GM12873 (cell line): ENCODE measurements around the gene C1orf105.

Experiments used
- TF ChIP-seq, protein P1 (sequence below): IDR thresholded peaks from 2 replicates; pipeline ENCODE4 v1.5.1; 2012; ENCODE audit warnings: low read depth, mild to moderate bottlenecking, moderate library complexity, low read length, control low read depth; ENCODE audit not compliant: insufficient read depth; ENCODE audit errors: missing control alignments

Gene C1orf105

DNA sequence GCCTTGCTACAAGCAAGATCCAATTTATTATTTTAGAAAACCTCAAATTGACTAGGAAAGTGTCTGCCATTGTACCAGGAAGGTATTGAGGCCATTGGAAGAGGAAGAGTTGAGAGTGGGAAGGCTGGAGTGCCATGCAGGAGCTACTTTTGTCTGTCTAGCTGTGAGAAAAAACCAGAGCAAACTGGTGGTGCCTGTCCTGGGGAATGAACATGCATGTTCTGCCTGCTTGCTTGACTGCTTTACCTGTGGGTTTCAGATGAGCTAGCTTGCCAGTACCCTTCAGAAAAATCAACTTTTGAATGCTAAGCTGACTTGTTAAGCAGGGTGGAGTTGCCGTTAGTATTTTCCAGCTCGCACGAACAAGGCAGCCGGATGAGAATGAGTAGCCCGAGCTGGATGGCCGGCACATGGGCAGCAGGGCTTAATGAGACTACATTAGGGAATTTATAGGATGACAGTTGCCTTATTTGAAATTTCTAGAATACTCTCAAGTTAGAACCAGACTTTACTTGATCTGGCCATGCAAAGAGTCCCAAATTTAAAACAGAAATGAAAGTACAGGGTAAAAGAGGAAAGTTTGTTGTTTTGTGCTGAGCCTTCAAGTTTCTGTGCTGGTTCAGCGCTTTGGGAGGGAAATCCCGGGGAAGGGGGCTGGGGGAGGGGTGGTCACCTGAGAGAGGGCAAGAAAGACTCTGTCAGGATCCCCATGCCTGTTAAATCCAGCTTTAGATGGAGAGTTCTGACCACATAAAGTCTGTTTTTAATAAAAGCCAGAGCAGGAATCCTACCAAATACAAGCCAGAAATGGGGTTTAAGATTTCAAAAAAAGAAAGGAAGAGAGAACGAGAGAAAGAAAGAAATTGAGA, 29.6 kb upstream of the C1orf105 start:
- TF ChIP-seq, protein P1, sequence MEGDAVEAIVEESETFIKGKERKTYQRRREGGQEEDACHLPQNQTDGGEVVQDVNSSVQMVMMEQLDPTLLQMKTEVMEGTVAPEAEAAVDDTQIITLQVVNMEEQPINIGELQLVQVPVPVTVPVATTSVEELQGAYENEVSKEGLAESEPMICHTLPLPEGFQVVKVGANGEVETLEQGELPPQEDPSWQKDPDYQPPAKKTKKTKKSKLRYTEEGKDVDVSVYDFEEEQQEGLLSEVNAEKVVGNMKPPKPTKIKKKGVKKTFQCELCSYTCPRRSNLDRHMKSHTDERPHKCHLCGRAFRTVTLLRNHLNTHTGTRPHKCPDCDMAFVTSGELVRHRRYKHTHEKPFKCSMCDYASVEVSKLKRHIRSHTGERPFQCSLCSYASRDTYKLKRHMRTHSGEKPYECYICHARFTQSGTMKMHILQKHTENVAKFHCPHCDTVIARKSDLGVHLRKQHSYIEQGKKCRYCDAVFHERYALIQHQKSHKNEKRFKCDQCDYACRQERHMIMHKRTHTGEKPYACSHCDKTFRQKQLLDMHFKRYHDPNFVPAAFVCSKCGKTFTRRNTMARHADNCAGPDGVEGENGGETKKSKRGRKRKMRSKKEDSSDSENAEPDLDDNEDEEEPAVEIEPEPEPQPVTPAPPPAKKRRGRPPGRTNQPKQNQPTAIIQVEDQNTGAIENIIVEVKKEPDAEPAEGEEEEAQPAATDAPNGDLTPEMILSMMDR, result no peak

DNA sequence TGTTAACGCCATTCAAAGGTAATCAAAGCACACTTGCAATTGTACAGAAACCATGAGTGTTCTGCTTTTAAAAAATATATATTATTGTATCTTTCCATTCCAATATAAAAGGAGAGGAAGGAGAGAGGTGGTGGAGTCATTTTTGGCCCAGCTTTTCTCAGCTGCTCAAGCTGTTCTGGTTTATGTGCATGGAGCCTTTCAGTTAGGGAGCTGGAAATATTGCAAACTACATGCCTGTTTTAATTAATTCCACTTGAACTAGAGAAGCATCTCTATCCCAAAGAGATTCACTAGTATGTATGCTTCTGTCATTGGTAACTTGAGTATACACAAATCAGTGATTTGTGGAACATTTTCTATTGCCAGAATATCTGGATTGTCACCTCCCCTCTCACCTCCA, 28.5 kb upstream of the C1orf105 start:
- TF ChIP-seq, protein P1, result no peak

DNA sequence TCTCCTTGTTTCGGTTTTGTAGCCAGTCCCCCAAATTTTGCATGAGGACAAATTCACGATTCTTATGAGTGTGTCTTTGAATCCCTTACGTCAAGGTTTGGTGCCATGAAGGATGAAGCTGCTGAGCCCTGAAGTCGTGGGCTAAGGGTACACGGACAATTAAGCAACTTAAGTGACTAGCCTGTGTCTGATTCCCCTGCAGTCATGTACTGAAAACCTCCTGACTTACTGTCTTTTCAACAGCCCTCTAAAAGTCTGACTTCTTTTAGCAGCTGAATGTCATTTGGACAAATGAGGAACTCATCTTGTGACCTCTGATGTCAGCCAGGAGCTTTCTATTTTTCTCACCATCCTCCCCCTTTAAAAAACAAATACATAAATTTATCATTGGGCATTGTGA, 27.1 kb upstream of the C1orf105 start:
- TF ChIP-seq, protein P1, result no peak

DNA sequence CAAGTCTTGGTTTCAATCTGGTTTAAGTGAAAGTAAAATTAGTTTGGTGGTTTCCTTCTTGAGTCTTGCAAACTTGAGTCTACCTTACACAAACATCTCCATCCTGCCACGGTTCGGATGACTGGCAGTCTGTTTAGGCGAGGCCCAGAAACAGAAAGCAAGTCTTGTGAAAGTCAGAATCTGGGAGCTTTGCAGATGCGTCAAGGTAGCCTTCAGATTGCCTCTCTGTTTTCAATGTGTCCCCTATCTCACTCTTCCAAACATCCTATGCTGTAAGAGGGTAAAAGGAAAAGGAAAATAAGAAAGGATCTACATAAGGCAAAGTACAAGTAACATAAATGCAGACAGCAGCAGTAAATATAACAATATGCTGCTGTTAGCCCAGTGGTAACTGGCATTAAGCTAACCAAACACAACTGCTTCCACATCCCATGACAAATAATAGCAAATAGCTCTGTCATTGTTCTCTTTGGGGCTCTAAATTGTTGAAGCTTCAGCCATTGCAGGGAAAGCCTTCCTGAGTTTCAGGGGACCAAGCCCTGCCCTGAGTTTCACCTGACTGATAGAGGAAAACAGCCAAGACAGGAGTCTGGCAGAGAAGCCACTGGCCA, 26.2 kb upstream of the C1orf105 start:
- TF ChIP-seq, protein P1, result no peak

DNA sequence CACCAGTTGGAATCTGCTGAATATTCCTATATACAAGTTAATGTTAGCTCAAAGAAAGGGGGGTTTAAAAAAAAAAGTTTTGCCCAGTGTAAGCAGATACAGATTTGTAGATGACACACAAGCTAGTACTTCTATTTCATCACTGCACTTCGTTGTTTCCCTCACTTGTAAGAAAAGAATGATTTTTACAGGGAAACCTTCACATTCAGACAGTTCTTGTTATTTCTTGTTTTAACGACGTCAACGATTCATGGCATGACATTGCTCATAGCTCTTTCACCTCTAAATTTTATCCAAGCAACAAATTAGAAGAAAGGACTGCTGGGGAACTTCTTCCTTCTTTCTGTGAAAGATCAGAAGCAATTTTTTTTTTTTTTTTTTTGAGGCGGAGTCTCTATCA, 25.7 kb upstream of the C1orf105 start:
- TF ChIP-seq, protein P1, result no peak

DNA sequence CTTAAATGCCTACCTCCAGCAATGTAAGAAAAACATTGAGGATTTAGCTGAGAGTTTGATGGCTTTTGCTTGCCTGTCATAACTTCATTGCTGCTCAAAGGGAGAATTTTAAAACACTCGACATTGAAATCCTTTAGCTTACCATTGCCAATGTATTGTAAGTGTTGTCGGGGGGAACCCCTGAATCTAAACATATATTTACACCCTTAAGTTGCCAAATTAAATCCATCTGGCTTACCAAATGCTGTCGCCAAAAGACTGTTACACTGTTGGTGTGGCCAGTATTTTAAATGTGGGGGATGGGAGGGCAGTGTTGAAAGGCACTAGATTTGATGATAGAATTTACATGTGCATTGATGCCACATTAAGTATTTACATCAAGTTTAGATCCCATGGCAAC, 24.9 kb upstream of the C1orf105 start:
- TF ChIP-seq, protein P1, result no peak

DNA sequence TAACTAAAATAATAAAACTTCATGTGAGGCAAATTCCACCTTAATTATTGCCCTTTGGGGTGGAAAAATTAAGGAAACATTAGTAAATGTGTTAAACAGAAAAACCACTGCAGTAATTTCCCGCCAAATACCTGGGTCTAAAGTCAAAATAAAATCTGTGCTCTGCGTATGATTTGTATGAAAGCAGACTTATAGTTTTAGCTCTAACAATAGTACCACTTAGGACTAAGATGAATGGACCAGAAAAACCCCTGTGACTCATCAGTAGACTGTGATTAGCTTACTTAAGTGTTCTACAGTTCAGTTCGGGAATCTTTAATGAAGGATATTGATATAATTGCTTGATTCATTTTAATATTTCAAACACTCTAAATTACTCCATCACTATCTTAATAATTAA, 23.3 kb upstream of the C1orf105 start:
- TF ChIP-seq, protein P1, result no peak
